CD4-positive, CD25-positive, alpha-beta regulatory T cell (primary cell): ENCODE results near the gene DCAF5. TPM values are rescaled to one million over a fixed set of nuclear protein-coding genes. Genes with fewer than 3 reads are reported as not detected.
A peak's percentile ranks its signal among the peaks of the same experiment; 100 is the strongest.

Experiments used
- ATAC-seq, 2 donors: fragments of 150-1000 bp; cut with Tn5 transposase; one replicate each; pipeline ENCODE4 v1.10.0; 2021; ENCODE audit warnings: low read depth in 2 of 2, moderate number of reproducible peaks in 2 of 2, moderate library complexity in 1 of 2
- DNase-seq, 3 donors: peaks; one replicate each; pipeline versions ENCODE4 v3.0.0 to v3.0.0-alpha.2; 2012 to 2022; ENCODE audit warnings: mixed read lengths in 1 of 3
- H3K27ac ChIP-seq: one replicate; pipeline ENCODE4 v1.7.0; 2013; ENCODE audit warnings: mild to moderate bottlenecking, low read length; ENCODE audit not compliant: insufficient read depth, poor library complexity, severe bottlenecking
- H3K27me3 ChIP-seq: one replicate; pipeline ENCODE4 v1.7.0; 2013; ENCODE audit warnings: low read length; ENCODE audit not compliant: control insufficient read depth, insufficient read depth
- H3K36me3 ChIP-seq: one replicate; pipeline ENCODE4 v1.7.0; 2013; ENCODE audit warnings: mild to moderate bottlenecking, low read length, moderate library complexity; ENCODE audit not compliant: control insufficient read depth, insufficient read depth
- H3K4me1 ChIP-seq: 2 replicates; pipeline ENCODE4 v1.7.0; 2013; ENCODE audit warnings: mild to moderate bottlenecking, low read length; ENCODE audit not compliant: insufficient read depth, control insufficient read depth, poor library complexity, severe bottlenecking
- H3K4me3 ChIP-seq: one replicate; pipeline ENCODE4 v1.7.0; 2013; ENCODE audit warnings: low read depth, mild to moderate bottlenecking, low read length, moderate library complexity
- H3K9me3 ChIP-seq, 2 experiments: 1 replicate in 1 of 2; 2 replicates in 1 of 2; pipeline ENCODE4 v1.7.0; 2013; ENCODE audit warnings: low read length in 2 of 2, mild to moderate bottlenecking in 1 of 2, moderate library complexity in 1 of 2; ENCODE audit not compliant: control insufficient read depth in 2 of 2
- H3K27ac Mint-ChIP-seq, 3 donors: one replicate each; pipeline ENCODE4 v1.8.0; 2020 to 2022; ENCODE audit warnings: mild to moderate bottlenecking in 3 of 3, mixed read lengths in 3 of 3, moderate library complexity in 2 of 3
- H3K27me3 Mint-ChIP-seq: one replicate; pipeline ENCODE4 v1.8.0; 2022; ENCODE audit warnings: mild to moderate bottlenecking, mixed read lengths
- H3K36me3 Mint-ChIP-seq: one replicate; pipeline ENCODE4 v1.8.0; 2020; ENCODE audit warnings: mixed read lengths
- H3K4me1 Mint-ChIP-seq, 4 donors: one replicate each; pipeline ENCODE4 v1.8.0; 2020 to 2022; ENCODE audit warnings: mixed read lengths in 4 of 4, mild to moderate bottlenecking in 1 of 4
- H3K4me3 Mint-ChIP-seq, 4 donors: one replicate each; pipeline ENCODE4 v1.8.0; 2020 to 2022; ENCODE audit warnings: mild to moderate bottlenecking in 4 of 4, mixed read lengths in 4 of 4, moderate library complexity in 3 of 4
- H3K9me3 Mint-ChIP-seq, 7 donors: one replicate each; pipeline ENCODE4 v1.8.0; 2020 to 2022; ENCODE audit warnings: mixed read lengths in 7 of 7, mild to moderate bottlenecking in 3 of 7, moderate library complexity in 2 of 7
- polyA plus RNA-seq, 4 donors: library from polyadenylated mRNA; unstranded; fragments of 300-500 nt; fragmentation: Illumina TruSeq; gene quantifications; one replicate each; pipeline ENCODE4 v1.2.3, GENCODE V29; 2021
- total RNA-seq: library from RNA; stranded (reverse); gene quantifications from one replicate; pipeline ENCODE4 v1.2.3, GENCODE V29; 2022

The DCAF5 gene
- total and polyA plus RNA-seq, 5 donors from 2014 or later = 43.9 to 56.9 (median 53.5) TPM

DNA sequence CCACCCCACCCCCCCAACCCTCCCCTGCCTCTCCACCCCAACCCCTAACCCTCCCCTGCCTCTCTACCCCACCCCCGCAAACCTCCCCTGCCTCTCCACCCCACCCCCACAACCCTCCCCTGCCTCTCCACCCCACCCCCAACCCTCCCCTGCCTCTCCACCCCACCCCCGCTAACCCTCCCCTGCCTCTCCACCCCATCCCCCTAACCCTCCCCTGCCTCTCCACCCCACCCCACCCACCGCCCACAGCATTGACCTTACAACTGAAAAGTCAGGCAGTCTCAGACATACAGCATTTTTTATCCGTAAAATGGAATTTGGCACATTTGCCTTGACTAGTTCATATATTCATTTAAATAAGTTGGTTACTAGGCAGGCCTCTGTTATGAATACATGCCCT lies 135.2 kb downstream of the DCAF5 start:
- H3K9me3 ChIP-seq = no peaks in the 10 kb centered on the region
- no peaks in the 10 kb centered on the region for H3K27me3 Mint-ChIP-seq
- H3K4me1 ChIP-seq = no peaks in the 10 kb centered on the region
- H3K4me1 Mint-ChIP-seq = no peaks in the 10 kb centered on the region
- H3K4me3 ChIP-seq = no peak overlapping the region
- no peak overlapping the region for H3K27ac Mint-ChIP-seq
- no peaks in the 10 kb centered on the region for H3K36me3 Mint-ChIP-seq
- no peaks in the 10 kb centered on the region for H3K36me3 ChIP-seq
- no peaks in the 10 kb centered on the region for H3K27me3 ChIP-seq
- H3K9me3 Mint-ChIP-seq = no peaks in the 10 kb centered on the region
- H3K27ac ChIP-seq = no peak overlapping the region
- H3K4me3 Mint-ChIP-seq = no peak overlapping the region
- no peak for ATAC-seq
- no peak for DNase-seq

DNA sequence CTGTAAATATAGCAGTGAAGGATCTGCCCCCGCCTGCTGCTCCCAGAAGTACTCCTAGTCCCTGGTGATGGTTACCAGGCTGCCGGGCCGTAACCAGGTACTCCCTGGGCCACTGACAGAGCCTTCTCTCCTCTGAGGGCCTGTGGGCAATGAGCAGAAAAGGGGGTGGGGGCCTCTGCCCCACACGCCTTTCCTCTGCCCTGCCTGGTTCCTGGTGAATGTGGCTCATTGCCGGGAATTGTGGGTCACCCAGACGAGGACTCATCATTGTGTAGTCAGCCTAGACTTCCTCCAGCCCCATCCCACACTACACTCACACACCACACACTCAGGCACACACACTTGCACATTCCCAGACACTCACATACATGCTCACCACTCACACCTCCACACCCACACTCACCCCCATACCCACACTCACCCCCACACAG lies 138.1 kb downstream of the DCAF5 start:
- H3K4me3 ChIP-seq = no peak overlapping the region

DNA sequence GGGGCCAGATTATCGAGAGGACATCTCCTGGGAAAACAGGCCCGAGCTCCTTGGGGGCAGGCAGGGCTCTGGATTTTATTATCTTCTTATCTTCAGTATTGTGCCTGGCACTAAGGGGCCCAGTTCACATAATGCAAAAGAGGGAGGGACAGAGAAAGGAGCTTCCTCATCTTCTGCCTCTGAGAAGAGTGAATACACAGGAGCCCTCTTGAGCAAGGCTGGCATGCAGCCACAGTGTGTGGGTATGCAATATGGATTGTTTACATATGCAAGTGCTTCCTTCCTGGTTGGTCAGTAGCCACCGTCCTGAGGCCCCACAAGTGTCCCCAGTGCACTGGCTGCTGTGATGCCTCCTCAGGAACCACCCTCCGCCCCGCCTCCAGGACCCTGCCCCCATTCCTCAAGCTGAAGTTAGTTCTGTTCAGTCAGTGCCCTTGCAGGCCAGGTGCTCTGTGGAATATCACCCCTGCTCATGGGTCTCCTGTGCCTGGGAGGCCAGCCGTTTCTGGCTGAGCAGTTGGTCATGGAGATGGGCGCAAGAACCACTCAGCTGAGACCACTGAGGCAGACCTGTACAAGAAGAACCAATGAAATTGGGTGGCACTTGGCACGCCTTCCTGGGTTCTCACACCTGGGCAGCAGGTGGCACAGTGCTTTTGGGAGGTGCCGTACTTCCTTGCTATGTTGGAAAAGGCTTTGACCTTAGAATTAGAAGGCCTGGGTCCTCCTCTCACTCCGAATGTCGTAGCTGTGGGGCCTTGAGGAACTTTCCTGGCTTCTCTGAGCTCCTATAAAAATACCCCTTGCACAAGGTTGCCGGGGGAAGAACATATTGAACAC lies 138.8 kb downstream of the DCAF5 start:
- Histone ChIP-seq H3K4me3 (no peak overlapping the region), H3K36me3 (no peaks in the 10 kb centered on the region), H3K27ac (no peak overlapping the region), H3K4me1 (no peaks in the 10 kb centered on the region), H3K9me3 (no peaks in the 10 kb centered on the region), H3K27me3 (no peaks in the 10 kb centered on the region)
- DNase-seq (no peak), ATAC-seq (no peak)
- no peaks in the 10 kb centered on the region for H3K36me3 Mint-ChIP-seq
- H3K9me3 Mint-ChIP-seq = no peaks in the 10 kb centered on the region
- H3K27me3 Mint-ChIP-seq = no peaks in the 10 kb centered on the region
- peaks cover 0 to 4% (median 2%) of the 10 kb centered on the region in 4 donors for H3K4me1 Mint-ChIP-seq
- H3K4me3 Mint-ChIP-seq = no peak overlapping the region
- H3K27ac Mint-ChIP-seq = no peak overlapping the region

More for the DNA sequence above, 138.1 kb downstream of the DCAF5 start:
- ATAC-seq (no peak), DNase-seq (no peak)
- Histone ChIP-seq H3K27ac (no peak overlapping the region), H3K4me1 (no peaks in the 10 kb centered on the region), H3K27me3 (no peaks in the 10 kb centered on the region), H3K9me3 (no peaks in the 10 kb centered on the region), H3K36me3 (no peaks in the 10 kb centered on the region)
- Mint-ChIP-seq H3K4me3 (no peak overlapping the region), H3K27ac (peak overlapping the region in 1 of 3 donors; percentile 68), H3K9me3 (no peaks in the 10 kb centered on the region), H3K36me3 (no peaks in the 10 kb centered on the region), H3K4me1 (peaks cover 0 to 4% (median under 1%) of the 10 kb centered on the region in 4 donors), H3K27me3 (no peaks in the 10 kb centered on the region)

DNA sequence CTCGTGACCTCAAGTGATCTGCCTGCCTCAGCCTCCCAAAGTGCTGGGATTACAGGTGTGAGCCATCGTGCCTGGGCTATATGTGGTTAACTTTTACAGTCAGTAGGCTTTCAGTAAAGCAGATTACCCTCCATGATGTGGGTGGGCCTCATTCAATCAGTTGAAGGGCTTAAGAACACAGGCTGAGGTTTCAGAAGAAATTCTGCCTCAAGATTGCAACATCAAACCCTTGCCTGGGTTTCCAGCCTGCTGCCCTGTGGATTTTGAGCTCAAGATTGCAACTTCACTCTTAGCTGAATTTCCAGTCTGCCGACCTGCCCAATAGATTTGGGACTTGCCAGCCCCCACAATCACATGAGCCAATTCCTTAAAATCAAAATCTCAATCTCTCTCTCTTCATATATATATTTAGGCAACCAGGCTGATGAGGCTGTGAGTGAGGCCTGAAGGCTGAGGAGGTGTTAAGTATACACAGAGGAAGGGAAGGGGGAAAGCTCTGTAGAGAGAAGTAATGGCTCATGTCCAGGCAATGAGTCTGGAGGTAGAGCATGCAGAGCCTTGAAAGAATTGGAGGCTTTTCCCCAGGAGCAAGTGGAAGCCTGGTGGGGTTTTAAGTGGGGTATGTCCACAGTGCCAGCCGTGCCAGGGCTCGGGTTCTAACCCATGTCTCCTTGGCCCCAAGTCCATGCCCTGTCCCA lies 140.5 kb downstream of the DCAF5 start:
- H3K9me3 Mint-ChIP-seq = no peaks in the 10 kb centered on the region
- DNase-seq (no peak), ATAC-seq (no peak)
- H3K36me3 Mint-ChIP-seq = no peaks in the 10 kb centered on the region
- no peak overlapping the region for H3K4me3 ChIP-seq
- peak overlapping the region in 1 of 4 donors; percentile 27 for H3K4me3 Mint-ChIP-seq
- H3K4me1 Mint-ChIP-seq = peaks cover 0 to 4% (median 2%) of the 10 kb centered on the region in 4 donors
- H3K27ac ChIP-seq = no peak overlapping the region
- H3K27me3 ChIP-seq = no peaks in the 10 kb centered on the region
- peak overlapping the region in 1 of 3 donors; percentile 16 for H3K27ac Mint-ChIP-seq
- no peaks in the 10 kb centered on the region for H3K9me3 ChIP-seq
- H3K4me1 ChIP-seq = no peaks in the 10 kb centered on the region
- H3K36me3 ChIP-seq = no peaks in the 10 kb centered on the region
- no peaks in the 10 kb centered on the region for H3K27me3 Mint-ChIP-seq

DNA sequence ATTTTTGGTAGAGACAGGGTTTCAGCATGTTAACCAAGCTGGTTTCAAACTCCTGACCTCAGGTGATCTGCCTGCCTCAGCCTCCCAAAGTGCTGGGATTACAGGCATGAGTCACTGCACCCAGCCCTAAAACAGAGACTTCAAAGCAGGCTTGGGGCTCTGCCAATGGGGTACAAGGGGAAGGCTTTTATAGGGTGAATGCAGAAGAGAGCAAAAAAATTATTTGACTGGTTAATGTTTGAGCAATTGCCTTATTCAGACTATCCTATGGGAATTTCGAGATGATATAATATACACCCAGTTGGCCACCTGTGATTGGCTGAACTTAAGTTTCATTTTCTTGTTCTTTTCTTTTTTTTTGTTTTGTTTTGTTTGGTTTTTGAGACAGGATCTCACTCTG lies 142.3 kb downstream of the DCAF5 start:
- Histone ChIP-seq H3K4me3 (no peak overlapping the region), H3K36me3 (no peaks in the 10 kb centered on the region), H3K4me1 (no peaks in the 10 kb centered on the region), H3K9me3 (no peaks in the 10 kb centered on the region), H3K27me3 (no peaks in the 10 kb centered on the region), H3K27ac (no peak overlapping the region)
- peaks cover 0 to 4% (median 2%) of the 10 kb centered on the region in 4 donors for H3K4me1 Mint-ChIP-seq
- DNase-seq (peak in 1 of 3 donors; percentile 24), ATAC-seq (peak; percentile 62 to 64)
- peak overlapping the region in 1 of 3 donors; percentile 51 for H3K27ac Mint-ChIP-seq
- no peaks in the 10 kb centered on the region for H3K36me3 Mint-ChIP-seq
- H3K27me3 Mint-ChIP-seq = no peaks in the 10 kb centered on the region
- no peak overlapping the region for H3K4me3 Mint-ChIP-seq
- H3K9me3 Mint-ChIP-seq = no peaks in the 10 kb centered on the region

DNA sequence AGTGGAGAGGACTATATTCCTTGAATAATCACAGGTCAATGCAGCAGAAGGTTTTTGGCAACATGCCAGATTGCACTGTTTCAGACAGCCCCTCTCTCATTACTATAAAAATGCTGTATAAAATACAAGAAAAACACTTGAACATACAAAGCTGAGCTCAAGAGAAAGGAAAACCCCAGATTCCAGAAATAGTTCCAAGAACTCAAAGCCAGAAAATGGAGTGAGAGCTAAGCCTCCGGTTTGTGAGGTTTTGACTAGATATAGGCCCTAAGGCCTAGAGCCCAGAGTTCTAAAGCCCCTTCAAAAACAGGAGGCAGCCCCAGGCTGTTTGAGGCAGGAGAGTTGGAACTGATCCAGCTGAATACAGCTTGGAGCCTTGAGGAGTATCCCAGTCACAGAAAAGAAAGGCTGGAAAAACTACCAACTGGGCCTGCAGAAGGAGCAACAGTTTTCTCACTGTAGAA lies 144.5 kb downstream of the DCAF5 start:
- Histone ChIP-seq H3K4me1 (no peaks in the 10 kb centered on the region), H3K4me3 (no peak overlapping the region), H3K27me3 (no peaks in the 10 kb centered on the region), H3K27ac (no peak overlapping the region), H3K9me3 (no peaks in the 10 kb centered on the region), H3K36me3 (no peaks in the 10 kb centered on the region)
- Mint-ChIP-seq H3K9me3 (no peaks in the 10 kb centered on the region), H3K27ac (no peak overlapping the region), H3K27me3 (peaks cover 10% of the 10 kb centered on the region), H3K4me1 (peaks cover 0 to 4% (median 2%) of the 10 kb centered on the region in 4 donors), H3K36me3 (no peaks in the 10 kb centered on the region), H3K4me3 (no peak overlapping the region)
- no peak for ATAC-seq
- no peak for DNase-seq

DNA sequence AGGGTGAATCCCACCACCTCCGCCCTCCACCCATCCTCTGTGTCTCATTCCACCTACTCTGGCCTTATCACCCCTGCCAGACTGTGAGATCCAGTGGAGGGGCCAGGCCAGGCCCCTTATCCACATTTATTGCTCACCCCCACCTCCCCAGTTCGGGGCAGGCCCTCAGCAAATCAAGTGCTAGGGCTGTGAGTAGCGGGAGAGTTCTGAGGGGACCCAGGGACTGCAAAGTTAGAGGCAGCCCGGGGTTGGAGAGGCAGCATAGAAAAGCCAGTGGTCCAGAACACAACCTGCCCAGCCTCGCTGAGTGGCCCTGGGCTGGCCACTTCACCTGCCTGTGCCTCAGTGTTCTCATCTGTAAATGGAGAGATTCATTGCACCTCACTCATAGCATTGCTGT lies 146.6 kb downstream of the DCAF5 start:
- no peak overlapping the region for H3K27ac ChIP-seq
- H3K27me3 ChIP-seq = no peaks in the 10 kb centered on the region
- no peak overlapping the region for H3K4me3 ChIP-seq
- H3K36me3 ChIP-seq = no peaks in the 10 kb centered on the region
- Mint-ChIP-seq H3K4me3 (no peak overlapping the region), H3K9me3 (no peaks in the 10 kb centered on the region), H3K27me3 (peaks cover 14% of the 10 kb centered on the region), H3K27ac (no peak overlapping the region), H3K36me3 (no peaks in the 10 kb centered on the region), H3K4me1 (peaks cover 0 to 9% (median 3%) of the 10 kb centered on the region in 4 donors)
- no peaks in the 10 kb centered on the region for H3K9me3 ChIP-seq
- ATAC-seq = no peak
- H3K4me1 ChIP-seq = no peaks in the 10 kb centered on the region
- no peak for DNase-seq
